Spleen (tissue), 11 donors: ENCODE measurements around the gene ATG16L2. TPM values are rescaled to one million over a fixed set of nuclear protein-coding genes. Genes with fewer than 3 reads are reported as not detected.
A peak's percentile ranks its signal among the peaks of the same experiment; 100 is the strongest.

ENCODE experiments used
- DNase-seq: peaks from one replicate; pipeline ENCODE4 v3.0.0-alpha.2; 2020
- H3K27ac ChIP-seq, 8 donors: fragments of 200-600 bp; sonication (generic) in 7 of 8; 1 replicate in 4 of 8; 2 replicates in 4 of 8; pipeline versions ENCODE4 v1.5.0 to v1.8.0; 2016 to 2021; ENCODE audit warnings: inconsistent platforms in 4 of 8, mild to moderate bottlenecking in 4 of 8, moderate library complexity in 1 of 8
- H3K27me3 ChIP-seq, 7 donors: fragments of 200-600 bp; sonication (generic) in 6 of 7; replicated peaks in 1 of 7; 1 replicate in 4 of 7; 2 replicates in 3 of 7; pipeline versions ENCODE4 v1.5.0 to v1.8.0; 2016 to 2021; ENCODE audit warnings: inconsistent platforms in 3 of 7, mild to moderate bottlenecking in 1 of 7
- H3K36me3 ChIP-seq, 6 donors: fragments of 200-600 bp; sonication (generic) in 5 of 6; 1 replicate in 4 of 6; 2 replicates in 2 of 6; pipeline versions ENCODE4 v1.5.0 to v1.8.0; 2016 to 2021; ENCODE audit warnings: inconsistent platforms in 2 of 6
- H3K4me1 ChIP-seq, 6 donors: fragments of 200-600 bp; sonication (generic) in 5 of 6; 1 replicate in 3 of 6; 2 replicates in 3 of 6; pipeline versions ENCODE4 v1.5.0 to v1.8.0; 2016 to 2021; ENCODE audit warnings: inconsistent platforms in 3 of 6
- H3K4me3 ChIP-seq, 8 donors: fragments of 200-600 bp; sonication (generic) in 7 of 8; 1 replicate in 4 of 8; 2 replicates in 4 of 8; pipeline versions ENCODE4 v1.5.0 to v1.8.0; 2016 to 2021; ENCODE audit warnings: inconsistent platforms in 4 of 8, mild to moderate bottlenecking in 4 of 8, moderate library complexity in 2 of 8
- H3K9me3 ChIP-seq, 8 donors: fragments of 200-600 bp; sonication (generic) in 7 of 8; 1 replicate in 4 of 8; 2 replicates in 4 of 8; pipeline versions ENCODE4 v1.5.0 to v1.8.0; 2016 to 2021; ENCODE audit warnings: inconsistent platforms in 4 of 8
- POLR2A ChIP-seq, 3 donors: fragments of 450-650 bp; IDR thresholded peaks; one replicate each; pipeline ENCODE4 v1.5.1; 2017; ENCODE audit warnings: antibody characterized with exemption in 3 of 3, mild to moderate bottlenecking in 1 of 3
- POLR2AphosphoS5 ChIP-seq, 3 donors: sonication (generic); formaldehyde crosslinking; IDR thresholded peaks; one replicate each; pipeline ENCODE4 v1.5.1; 2017; ENCODE audit warnings: antibody characterized with exemption in 3 of 3
- WGBS, 5 donors: extraction: QIAGEN DNeasy Blood & Tissue Kit in 3 of 5; methylation state at CpG; one replicate each; pipeline versions ENCODE4 v1.1.5 to v1.1.7; 2013 to 2018; 5-methylcytosine and 5-hydroxymethylcytosine counted together
- intact Hi-C: fragments of 100-400 bp; cut with DNase I; formaldehyde crosslinking; loops from one replicate; pipeline ENCODE4 v1.15.0; 2023; ENCODE audit warnings: low total_unique reads
- polyA plus RNA-seq, 3 donors: library from polyadenylated mRNA; stranded (reverse); fragments of 200-250 nt; gene quantifications; one replicate each; pipeline ENCODE4 v1.2.1, GENCODE V29; 2013
- total RNA-seq, 7 donors: library from RNA; depleted of rRNA in 3 of 7; stranded (reverse); fragments of >200 nt in 3 of 7; fragmentation: NEBNext Ultra II Directional in 4 of 7; extraction: Animal tissue kit (Norgen Biotek cat#: 25700) in 4 of 7; gene quantifications; one replicate each; pipeline versions ENCODE4 v1.1.0 to v1.2.1, GENCODE V29; 2016 to 2021
- TF ChIP-seq, protein P1 (sequence below), 11 experiments: fragments of 200-600 bp in 7 of 11; fragments of 450-650 bp in 4 of 11; sonication (generic) in 4 of 11; IDR thresholded peaks in 8 of 11; conservative IDR thresholded peaks in 3 of 11; 1 replicate in 7 of 11; 2 replicates in 4 of 11; pipeline versions ENCODE4 v1.4.0 to v1.8.0; 2016 to 2021; ENCODE audit warnings: antibody characterized with exemption in 11 of 11, inconsistent platforms in 4 of 11, mild to moderate bottlenecking in 1 of 11
- donor health status: healthy with polysubstance abuse.
- donor health status: DM: no; HTN: no; CAD: no; lungs with moderate emphysema.
- donor health status: DM: no; HTN: no; CAD: no.
- donor health status: Bipolar disorder and iron deficiency.
- donor health status: healthy.
- donor health status: DM: no; HTN: no; CAD: no.
- donor health status: DM: yes; HTN: yes; CAD: no.

The ATG16L2 gene
- total and polyA plus RNA-seq, 10 donors = 96.9 to 368 (median 237) TPM

DNA sequence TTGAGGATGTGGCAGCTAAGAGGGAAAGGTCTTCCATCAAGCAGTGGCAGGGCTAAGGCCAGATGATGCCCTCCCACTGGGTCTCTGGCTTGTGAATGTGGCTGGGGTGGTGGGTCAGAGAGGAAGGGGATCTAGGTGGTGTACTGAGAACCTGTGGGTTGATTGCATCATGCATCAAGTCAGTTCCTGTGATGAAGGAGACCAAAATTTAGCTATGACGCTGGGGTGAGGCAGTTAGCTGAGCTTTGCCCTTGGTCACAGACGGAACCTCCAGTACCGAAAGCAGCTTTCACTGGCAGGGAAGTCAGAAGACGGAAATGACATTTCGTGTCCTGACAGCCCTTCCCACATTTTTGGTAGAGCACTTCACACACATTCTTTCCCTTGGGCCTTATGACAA lies 20.7 kb downstream of the ATG16L2 start:
- no peak for DNase-seq
- TF ChIP-seq POLR2AphosphoS5 (IDR thresholded peaks at IDR 0.05) = peak in 2 of 3 donors; percentile 48 to 84
- TF ChIP-seq, protein P1, sequence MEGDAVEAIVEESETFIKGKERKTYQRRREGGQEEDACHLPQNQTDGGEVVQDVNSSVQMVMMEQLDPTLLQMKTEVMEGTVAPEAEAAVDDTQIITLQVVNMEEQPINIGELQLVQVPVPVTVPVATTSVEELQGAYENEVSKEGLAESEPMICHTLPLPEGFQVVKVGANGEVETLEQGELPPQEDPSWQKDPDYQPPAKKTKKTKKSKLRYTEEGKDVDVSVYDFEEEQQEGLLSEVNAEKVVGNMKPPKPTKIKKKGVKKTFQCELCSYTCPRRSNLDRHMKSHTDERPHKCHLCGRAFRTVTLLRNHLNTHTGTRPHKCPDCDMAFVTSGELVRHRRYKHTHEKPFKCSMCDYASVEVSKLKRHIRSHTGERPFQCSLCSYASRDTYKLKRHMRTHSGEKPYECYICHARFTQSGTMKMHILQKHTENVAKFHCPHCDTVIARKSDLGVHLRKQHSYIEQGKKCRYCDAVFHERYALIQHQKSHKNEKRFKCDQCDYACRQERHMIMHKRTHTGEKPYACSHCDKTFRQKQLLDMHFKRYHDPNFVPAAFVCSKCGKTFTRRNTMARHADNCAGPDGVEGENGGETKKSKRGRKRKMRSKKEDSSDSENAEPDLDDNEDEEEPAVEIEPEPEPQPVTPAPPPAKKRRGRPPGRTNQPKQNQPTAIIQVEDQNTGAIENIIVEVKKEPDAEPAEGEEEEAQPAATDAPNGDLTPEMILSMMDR (IDR thresholded peaks at IDR 0.05 in 8 of 11, conservative IDR thresholded peaks at IDR 0.05 in 3 of 11) = no peak
- peaks cover 0 to 98% (median 40%) of the 10 kb centered on the region in 6 donors for H3K36me3 ChIP-seq
- 28 to 71% (median 50%) methylated on average over 5 of the region's 5 CpGs for WGBS, 5 donors
- H3K4me1 ChIP-seq = peaks cover 10 to 87% (median 51%) of the 10 kb centered on the region in 6 donors
- no peaks in the 10 kb centered on the region for H3K27me3 ChIP-seq
- peak overlapping the region in 1 of 8 donors; percentile 34 for H3K4me3 ChIP-seq
- peak overlapping the region; percentile 32 to 88 (median 82) for H3K27ac ChIP-seq
- H3K9me3 ChIP-seq = no peaks in the 10 kb centered on the region
- intact Hi-C loops = no loop called here

DNA sequence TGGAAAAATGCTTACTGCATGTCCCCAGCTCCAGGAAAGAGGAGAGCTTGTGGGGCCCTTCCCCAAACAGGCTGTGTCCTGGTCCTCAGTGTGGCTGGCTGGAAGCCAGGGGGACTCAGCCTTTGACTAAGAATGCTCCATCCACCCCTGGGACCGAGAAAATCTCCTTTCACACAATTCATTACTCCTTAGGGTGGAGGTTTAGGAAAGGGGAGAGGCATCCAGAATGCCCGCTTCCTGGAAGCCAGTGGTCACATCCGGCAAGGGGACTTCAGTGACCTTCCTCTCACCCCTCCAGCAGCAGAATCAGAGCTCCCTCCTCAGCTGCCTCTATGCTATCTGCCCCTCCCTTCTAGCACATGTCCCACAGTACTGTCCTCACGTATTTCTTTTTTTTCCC lies 21.9 kb downstream of the ATG16L2 start:
- intact Hi-C loops = no loop called here
- H3K4me1 ChIP-seq = peaks cover 10 to 75% (median 49%) of the 10 kb centered on the region in 6 donors
- TF ChIP-seq, protein P1 (IDR thresholded peaks at IDR 0.05 in 8 of 11, conservative IDR thresholded peaks at IDR 0.05 in 3 of 11) = no peak
- TF ChIP-seq POLR2A (IDR thresholded peaks at IDR 0.05) (no peak), POLR2AphosphoS5 (IDR thresholded peaks at IDR 0.05) (peak in 2 of 3 donors; percentile 51 to 58)
- WGBS, 5 donors = 50 to 74% (median 57%) methylated on average over 4 of the region's 4 CpGs
- H3K9me3 ChIP-seq = no peaks in the 10 kb centered on the region
- peak overlapping the region in 7 of 8 donors; percentile 77 to 88 (median 83) for H3K27ac ChIP-seq
- H3K36me3 ChIP-seq = peaks cover 0 to 98% (median 47%) of the 10 kb centered on the region in 6 donors
- peak overlapping the region in 1 of 8 donors; percentile 34 for H3K4me3 ChIP-seq
- no peaks in the 10 kb centered on the region for H3K27me3 ChIP-seq
- DNase-seq = no peak

DNA sequence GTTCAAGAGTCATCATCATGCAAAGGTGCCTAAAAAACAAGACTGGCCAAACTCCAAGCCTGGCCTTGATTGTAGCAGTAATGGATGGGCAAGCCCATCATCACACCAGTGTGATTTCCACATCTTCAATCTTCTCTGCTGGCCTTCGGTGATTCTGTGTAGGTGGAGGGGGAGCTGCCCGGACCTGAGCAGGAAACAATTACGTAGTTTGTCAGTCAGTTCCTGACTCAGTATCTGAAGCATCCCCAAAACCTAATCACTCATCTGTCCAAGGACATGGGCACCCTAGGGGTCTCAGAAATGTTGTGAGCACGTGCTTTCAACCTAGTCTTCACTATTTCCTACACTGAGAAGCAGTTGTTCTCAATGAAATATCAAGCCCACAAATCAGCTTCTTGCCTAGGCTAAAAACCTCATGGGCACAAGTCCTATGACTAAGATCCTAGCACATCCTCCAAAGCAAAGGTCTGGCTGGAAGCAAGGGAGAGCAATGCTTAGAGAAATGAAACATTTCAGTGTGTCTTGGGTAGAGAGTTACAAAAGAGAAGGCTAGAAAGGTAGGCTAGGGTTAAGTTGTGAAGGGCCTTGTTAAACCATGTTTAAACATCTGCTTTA lies 24.6 kb downstream of the ATG16L2 start:
- no peak for DNase-seq
- peaks cover 5 to 49% (median 32%) of the 10 kb centered on the region in 6 donors for H3K4me1 ChIP-seq
- peaks cover 2 to 99% (median 71%) of the 10 kb centered on the region in 6 donors for H3K36me3 ChIP-seq
- WGBS, 5 donors = 52 to 74% (median 67%) methylated on average over 4 of the region's 4 CpGs
- peak in 1 of 3 donors; percentile 4 for TF ChIP-seq POLR2AphosphoS5 (IDR thresholded peaks at IDR 0.05)
- TF ChIP-seq, protein P1 (IDR thresholded peaks at IDR 0.05 in 8 of 11, conservative IDR thresholded peaks at IDR 0.05 in 3 of 11) = no peak
- no peak overlapping the region for H3K4me3 ChIP-seq
- H3K9me3 ChIP-seq = no peaks in the 10 kb centered on the region
- H3K27ac ChIP-seq = peak overlapping the region in 5 of 8 donors; percentile 20 to 88 (median 43)
- intact Hi-C loops = no loop called here
- no peaks in the 10 kb centered on the region for H3K27me3 ChIP-seq

DNA sequence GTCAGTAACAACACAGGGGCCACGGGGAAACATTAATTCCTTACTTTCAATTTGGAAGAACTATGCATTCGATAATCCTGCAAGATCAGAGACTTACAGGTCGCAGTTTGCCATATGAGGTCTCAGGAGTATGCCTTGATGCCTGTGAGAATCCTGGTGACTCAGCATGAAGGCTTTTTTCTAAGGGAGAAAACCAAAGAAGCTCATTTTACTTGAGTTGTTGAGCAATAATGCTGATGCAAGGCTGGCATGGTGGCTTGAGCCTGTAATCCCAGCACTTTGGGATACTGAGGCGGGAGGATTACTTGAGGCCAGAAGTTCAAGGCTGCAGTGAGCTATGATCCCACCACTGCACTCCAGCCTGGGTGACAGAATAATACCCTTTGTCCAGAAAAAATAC lies 26.6 kb downstream of the ATG16L2 start:
- no peaks in the 10 kb centered on the region for H3K9me3 ChIP-seq
- WGBS, 5 donors = 92 to 96% (median 94%) methylated on average over 4 of the region's 4 CpGs
- H3K36me3 ChIP-seq = peaks cover 2 to 99% (median 76%) of the 10 kb centered on the region in 6 donors

More for the DNA sequence above, 26.6 kb downstream of the ATG16L2 start:
- H3K27ac ChIP-seq = peak overlapping the region in 2 of 8 donors; percentile 5 to 14
- no peaks in the 10 kb centered on the region for H3K27me3 ChIP-seq
- no peak for DNase-seq
- H3K4me3 ChIP-seq = no peak overlapping the region
- H3K4me1 ChIP-seq = peaks cover 5 to 31% (median 16%) of the 10 kb centered on the region in 6 donors
- intact Hi-C loops = no loop called here
- TF ChIP-seq POLR2A (IDR thresholded peaks at IDR 0.05) (no peak), POLR2AphosphoS5 (IDR thresholded peaks at IDR 0.05) (peak in 1 of 3 donors; percentile 19)
